IMR-90 (cell line): ENCODE results near the gene AMZ1. TPM values are rescaled to one million over a fixed set of nuclear protein-coding genes. Genes with fewer than 3 reads are reported as not detected.

Experiments
- ATAC-seq: fragments of 200-7000 bp; cut with Tn5 transposase; 2 replicates; pipeline ENCODE4 v1.9.1; 2020; ENCODE audit warnings: low read depth, mild to moderate bottlenecking, moderate library complexity
- BruUV-seq: library from RNA; stranded (reverse); fragments of 400-500 nt; replicated peaks from 2 replicates; lab custom pipeline; 2021; lab: Mats Ljungman, UMichigan
- CTCF ChIA-PET: fragments of 300-600 bp; formaldehyde crosslinking; extraction: SDS; loops from one replicate; lab custom pipeline; 2021; ENCODE audit warnings: antibody characterized with exemption; lab: Yijun Ruan, JAX
- POLR2A ChIA-PET: fragments of 300-600 bp; sonication (Branson Sonifier 250); formaldehyde crosslinking; loops from one replicate; lab custom pipeline; 2022; ENCODE audit warnings: antibody characterized with exemption; ENCODE audit not compliant: unreplicated experiment; lab: Charles Lee
- DNase-seq: peaks from one replicate; pipeline ENCODE4 v3.0.0; 2013
- H2AFZ ChIP-seq: replicated peaks from 2 replicates; pipeline ENCODE3; 2013; ENCODE audit warnings: low read length, mild to moderate bottlenecking; ENCODE audit not compliant: poor library complexity
- H2AK5ac ChIP-seq: 2 replicates; pipeline ENCODE4 v1.6.1; 2013; ENCODE audit warnings: low read depth, low read length, inconsistent platforms
- H2AK9ac ChIP-seq: replicated peaks from 2 replicates; pipeline ENCODE3; 2013; ENCODE audit warnings: mild to moderate bottlenecking, low read depth, low read length, moderate library complexity; ENCODE audit not compliant: poor library complexity
- H2BK120ac ChIP-seq: 2 replicates; pipeline ENCODE4 v1.6.1; 2013; ENCODE audit warnings: low read depth, low read length, inconsistent platforms
- H2BK15ac ChIP-seq: 3 replicates; pipeline ENCODE4 v1.6.1; 2013; ENCODE audit warnings: low read depth, low read length, inconsistent platforms
- H2BK20ac ChIP-seq: 2 replicates; pipeline ENCODE4 v1.6.1; 2013; ENCODE audit warnings: low read depth, mild to moderate bottlenecking, inconsistent platforms, low read length, moderate library complexity
- H2BK5ac ChIP-seq: 2 replicates; pipeline ENCODE4 v1.6.1; 2013; ENCODE audit warnings: mild to moderate bottlenecking, low read depth, low read length, inconsistent platforms; ENCODE audit not compliant: poor library complexity, severe bottlenecking
- H3K14ac ChIP-seq: replicated peaks from 2 replicates; pipeline ENCODE4 v1.6.1; 2013; ENCODE audit warnings: low read depth, low read length, inconsistent platforms
- H3K18ac ChIP-seq: 2 replicates; pipeline ENCODE4 v1.6.1; 2013; ENCODE audit warnings: low read depth, low read length, control low read depth
- H3K23ac ChIP-seq: 2 replicates; pipeline ENCODE4 v1.6.1; 2013; ENCODE audit warnings: low read depth, low read length, inconsistent platforms
- H3K27ac ChIP-seq: 2 replicates; pipeline ENCODE4 v1.5.1; 2013; ENCODE audit warnings: mild to moderate bottlenecking, control low read depth, low read length; ENCODE audit not compliant: insufficient read depth
- H3K27me3 ChIP-seq: 2 replicates; pipeline ENCODE4 v1.6.1; 2013; ENCODE audit warnings: low read length; ENCODE audit not compliant: control insufficient read depth, insufficient read depth
- H3K36me3 ChIP-seq: 2 replicates; pipeline ENCODE4 v1.6.1; 2013; ENCODE audit warnings: low read length, mixed read lengths; ENCODE audit not compliant: control insufficient read depth, insufficient read depth
- H3K4ac ChIP-seq: 2 replicates; pipeline ENCODE4 v1.6.1; 2013; ENCODE audit warnings: low read depth, low read length, inconsistent platforms
- H3K4me1 ChIP-seq: 2 replicates; pipeline ENCODE4 v1.6.1; 2013; ENCODE audit warnings: low read length, mixed read lengths; ENCODE audit not compliant: control insufficient read depth, insufficient read depth
- H3K4me2 ChIP-seq: 2 replicates; pipeline ENCODE4 v1.6.1; 2013; ENCODE audit warnings: low read depth, mild to moderate bottlenecking, control low read depth, low read length, moderate library complexity
- H3K4me3 ChIP-seq: 2 replicates; pipeline ENCODE4 v1.5.1; 2013; ENCODE audit warnings: low read depth, mild to moderate bottlenecking, control low read depth, low read length, moderate library complexity; ENCODE audit not compliant: insufficient read depth
- H3K56ac ChIP-seq: 2 replicates; pipeline ENCODE4 v1.6.1; 2013; ENCODE audit warnings: low read length, inconsistent platforms; ENCODE audit not compliant: insufficient read depth; ENCODE audit errors: extremely low read depth
- H3K79me1 ChIP-seq, 2 experiments: 2 replicates each; pipeline ENCODE4 v1.6.1; 2013; ENCODE audit warnings: low read length in 2 of 2, inconsistent platforms in 1 of 2, low read depth in 1 of 2
- H3K9ac ChIP-seq: 2 replicates; pipeline ENCODE4 v1.6.1; 2013; ENCODE audit warnings: low read depth, low read length, control low read depth
- H3K9me1 ChIP-seq: 2 replicates; pipeline ENCODE4 v1.6.1; 2013; ENCODE audit warnings: low read length, inconsistent platforms; ENCODE audit not compliant: insufficient read depth
- H3K9me3 ChIP-seq: 2 replicates; pipeline ENCODE4 v1.6.1; 2013; ENCODE audit warnings: low read length; ENCODE audit not compliant: control insufficient read depth, insufficient read depth
- H4K20me1 ChIP-seq: 2 replicates; pipeline ENCODE4 v1.6.1; 2013; ENCODE audit warnings: low read length, inconsistent platforms; ENCODE audit not compliant: insufficient read depth
- H4K5ac ChIP-seq: 2 replicates; pipeline ENCODE4 v1.6.1; 2013; ENCODE audit warnings: mild to moderate bottlenecking, low read depth, low read length, control low read depth
- H4K8ac ChIP-seq, 2 experiments: 2 replicates each; pipeline ENCODE4 v1.6.1; 2013; ENCODE audit warnings: low read depth in 2 of 2, low read length in 2 of 2, control low read depth in 1 of 2, inconsistent platforms in 1 of 2
- H4K91ac ChIP-seq: 2 replicates; pipeline ENCODE4 v1.6.1; 2013; ENCODE audit warnings: low read depth, low read length, inconsistent platforms; ENCODE audit not compliant: insufficient read depth
- BHLHE40 ChIP-seq: fragments of 150-350 bp; IDR thresholded peaks from 2 replicates; pipeline ENCODE4 v1.6.1; 2016; ENCODE audit warnings: mild to moderate bottlenecking, low read depth, low read length
- RAD21 ChIP-seq: IDR thresholded peaks from 2 replicates; pipeline ENCODE4 v1.6.1; 2012; ENCODE audit warnings: low read length, improper control_type of control experiment
- RFX5 ChIP-seq: IDR thresholded peaks from 2 replicates; pipeline ENCODE4 v1.8.0; 2012; ENCODE audit warnings: low read depth, mild to moderate bottlenecking, low read length, moderate library complexity
- WGBS, 2 experiments: methylation state at CpG; one replicate each; pipeline versions ENCODE4 v1.1.5 to v1.1.7; 2013; ENCODE audit warnings: missing lambda C conversion rate in 2 of 2; ENCODE audit not compliant: insufficient read length in 1 of 2; ENCODE audit errors: extremely low coverage in 2 of 2; 5-methylcytosine and 5-hydroxymethylcytosine counted together
- dilution Hi-C: fragments of 300-500 bp; cut with HindIII; formaldehyde crosslinking; loops from one replicate; pipeline ENCODE4 v1.14.3; 2018; ENCODE audit warnings: low sequenced_read_pairs; ENCODE audit not compliant: unreplicated experiment
- in situ Hi-C: fragments of 300-500 bp; cut with MboI; formaldehyde crosslinking; loops from 3 replicates; pipeline ENCODE4 v1.14.3; 2019; ENCODE audit warnings: low sequenced_read_pairs, inconsistent platforms, mixed read lengths
- intact Hi-C: fragments of 100-400 bp; cut with micrococcal nuclease; formaldehyde crosslinking; loops from 2 replicates; pipeline ENCODE4 v1.10.0; 2022
- polyA plus RNA-seq, 3 experiments: library from polyadenylated mRNA; depleted of rRNA; stranded (reverse); fragments of >200 nt; gene quantifications; 2 replicates each; pipeline ENCODE4 v1.2.3, GENCODE V29; 2012; ENCODE audit warnings: low replicate concordance in 1 of 3
- total RNA-seq: library from RNA; depleted of rRNA; stranded (reverse); fragments of >200 nt; gene quantifications from 2 replicates; pipeline ENCODE4 v1.2.3, GENCODE V29; 2012
- TF ChIP-seq, protein P1 (sequence below): conservative IDR thresholded peaks from 2 replicates; pipeline ENCODE4 v1.5.1; 2012; ENCODE audit warnings: mild to moderate bottlenecking, low read depth, low read length, improper control_type of control experiment

The AMZ1 gene
- total and polyA plus RNA-seq, 2 of the 4 experiments (the other 2 are of a cell fraction) = 0.54 to 1.6 TPM

DNA sequence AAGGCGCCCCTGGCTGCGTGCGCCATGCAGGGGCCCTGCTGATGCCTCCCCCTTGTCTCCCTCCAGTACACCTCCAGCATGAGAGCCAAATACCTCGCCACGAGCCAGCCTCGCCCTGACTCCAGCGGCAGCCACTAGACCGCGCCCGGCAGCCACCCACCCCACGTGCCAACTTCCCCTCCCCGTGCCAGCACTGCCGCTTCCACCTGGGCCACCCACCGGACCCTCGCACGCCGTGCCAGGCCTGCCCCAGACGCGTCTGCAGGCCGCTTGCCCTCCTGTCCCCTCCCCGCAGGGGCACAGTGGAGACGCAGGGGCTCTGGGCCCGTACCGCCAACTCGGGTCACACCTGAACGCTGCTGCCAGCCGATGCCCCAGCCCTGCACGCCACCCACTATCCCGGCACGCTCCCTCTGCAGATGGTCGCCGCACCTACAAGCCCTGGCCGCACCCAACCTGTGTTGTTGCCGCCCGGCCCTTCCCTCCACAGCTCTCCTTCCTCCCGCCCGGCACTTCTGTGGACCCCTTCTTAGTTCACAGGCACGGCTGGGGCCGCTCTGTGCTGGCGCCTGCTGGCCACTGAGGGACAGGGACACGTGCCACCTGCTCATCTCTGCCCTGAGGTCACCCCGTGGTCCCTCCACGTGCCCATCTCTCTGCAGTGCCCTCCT, 26.3 kb upstream of the AMZ1 start:
- Histone ChIP-seq H3K27me3 (no peaks in the 10 kb centered on the region), H4K91ac (no peak overlapping the region), H4K8ac (no peak overlapping the region), H3K56ac (no peak overlapping the region), H4K5ac (no peak overlapping the region), H3K9me3 (no peaks in the 10 kb centered on the region), H3K23ac (no peak overlapping the region), H3K9ac (no peak overlapping the region), H3K4me2 (no peak overlapping the region), H2AFZ (no peak overlapping the region), H3K4ac (no peak overlapping the region), H3K14ac (no peak overlapping the region), H3K9me1 (no peaks in the 10 kb centered on the region; the same call in 1 of the 2 replicates), H3K4me1 (no peaks in the 10 kb centered on the region), H2BK5ac (no peak overlapping the region), H3K4me3 (no peak overlapping the region), H2AK5ac (no peak overlapping the region), H3K18ac (no peak overlapping the region), H4K20me1 (peaks cover 28% of the 10 kb centered on the region), H2BK20ac (no peak overlapping the region), H3K36me3 (peaks cover 46% of the 10 kb centered on the region), H2BK15ac (no peak overlapping the region), H2AK9ac (peak overlapping the region; percentile 8), H2BK120ac (no peak overlapping the region), H3K27ac (no peak overlapping the region), H3K79me1 (peaks cover 7 to 18% of the 10 kb centered on the region in 2 experiments; a peak in 2 of 4 replicates)
- ATAC-seq = no peak
- DNase-seq = no peak
- 0 out of 2 replicates have a peak, but pooled peaks have one; percentile 16 for TF ChIP-seq RAD21
- TF ChIP-seq, protein P1, sequence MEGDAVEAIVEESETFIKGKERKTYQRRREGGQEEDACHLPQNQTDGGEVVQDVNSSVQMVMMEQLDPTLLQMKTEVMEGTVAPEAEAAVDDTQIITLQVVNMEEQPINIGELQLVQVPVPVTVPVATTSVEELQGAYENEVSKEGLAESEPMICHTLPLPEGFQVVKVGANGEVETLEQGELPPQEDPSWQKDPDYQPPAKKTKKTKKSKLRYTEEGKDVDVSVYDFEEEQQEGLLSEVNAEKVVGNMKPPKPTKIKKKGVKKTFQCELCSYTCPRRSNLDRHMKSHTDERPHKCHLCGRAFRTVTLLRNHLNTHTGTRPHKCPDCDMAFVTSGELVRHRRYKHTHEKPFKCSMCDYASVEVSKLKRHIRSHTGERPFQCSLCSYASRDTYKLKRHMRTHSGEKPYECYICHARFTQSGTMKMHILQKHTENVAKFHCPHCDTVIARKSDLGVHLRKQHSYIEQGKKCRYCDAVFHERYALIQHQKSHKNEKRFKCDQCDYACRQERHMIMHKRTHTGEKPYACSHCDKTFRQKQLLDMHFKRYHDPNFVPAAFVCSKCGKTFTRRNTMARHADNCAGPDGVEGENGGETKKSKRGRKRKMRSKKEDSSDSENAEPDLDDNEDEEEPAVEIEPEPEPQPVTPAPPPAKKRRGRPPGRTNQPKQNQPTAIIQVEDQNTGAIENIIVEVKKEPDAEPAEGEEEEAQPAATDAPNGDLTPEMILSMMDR = peak; percentile 26; the same call in 1 of the 2 replicates
- TF ChIP-seq RFX5 = no peak
- TF ChIP-seq BHLHE40 = peak; percentile 22; the same call in 1 of the 2 replicates
- intact Hi-C loops (no loop called here), in situ Hi-C loops (no loop called here), dilution Hi-C loops (no loop called here)
- POLR2A ChIA-PET = no interaction called here
- BruUV-seq = no TSS peak
- CTCF ChIA-PET = no interaction called here
- WGBS, 2 experiments = 87% methylated on average over 31 of the region's 43 CpGs; no CpG with 5 or more reads in 1 of the 2 experiments
